Lung microvascular endothelial cell (primary cell): ENCODE data around the gene AGMO. TPM values are rescaled to one million over a fixed set of nuclear protein-coding genes. Genes with fewer than 3 reads are reported as not detected.

ENCODE experiments used
- DNase-seq, 2 donors: peaks; one replicate each; pipeline versions ENCODE4 v3.0.0 to v3.0.0-alpha.2; 2010; ENCODE audit warnings: low read depth in 2 of 2
- total RNA-seq: library from RNA; depleted of rRNA; stranded (reverse); fragments of >200 nt; gene quantifications from 2 replicates; pipeline ENCODE4 v1.2.1, GENCODE V29; 2014

The AGMO gene
- total RNA-seq, 1 donor from 2014 or later = 0.40 TPM

GRCh38 chr7:15236952-15237351 lies 324.9 kb downstream of the AGMO start:
- no peak for DNase-seq

GRCh38 chr7:15234431-15234830 lies 327.4 kb downstream of the AGMO start:
- no peak for DNase-seq

- no peak for DNase-seq
Measured at GRCh38 chr7:15228831-15229230, 333.0 kb downstream of the AGMO start.

- DNase-seq = no peak
Measured at GRCh38 chr7:15225981-15226380, 335.8 kb downstream of the AGMO start.

- DNase-seq = peak in 1 of 2 donors; percentile 43
Measured at GRCh38 chr7:15219758-15220157, 342.1 kb downstream of the AGMO start.

- DNase-seq = no peak
Measured at GRCh38 chr7:15218261-15218660, 343.6 kb downstream of the AGMO start.

- DNase-seq = no peak
Measured at GRCh38 chr7:15215616-15216015, 346.2 kb downstream of the AGMO start.

GRCh38 chr7:15214976-15215375 lies 346.8 kb downstream of the AGMO start:
- no peak for DNase-seq

- DNase-seq = no peak
Measured at GRCh38 chr7:15213093-15213492, 348.7 kb downstream of the AGMO start.

- no peak for DNase-seq
Measured at GRCh38 chr7:15209429-15209828, 352.4 kb downstream of the AGMO start.

- DNase-seq = no peak
Measured at GRCh38 chr7:15204421-15204820, 357.4 kb downstream of the AGMO start.

- peak; percentile 25 to 26 for DNase-seq
Measured at GRCh38 chr7:15199482-15199881, 362.3 kb downstream of the AGMO start.

GRCh38 chr7:15197042-15197977 lies 364.5 kb downstream of the AGMO start:
- no peak for DNase-seq

GRCh38 chr7:15178065-15178464 lies 383.8 kb downstream of the AGMO start:
- DNase-seq = no peak

- no peak for DNase-seq
Measured at GRCh38 chr7:15176089-15176488, 385.7 kb downstream of the AGMO start.

- no peak for DNase-seq
Measured at GRCh38 chr7:15175152-15175551, 386.7 kb downstream of the AGMO start.

- no peak for DNase-seq
Measured at GRCh38 chr7:15174485-15174884, 387.3 kb downstream of the AGMO start.

- DNase-seq = no peak
Measured at GRCh38 chr7:15168489-15168888, 393.3 kb downstream of the AGMO start.

GRCh38 chr7:15167912-15168311 lies 393.9 kb downstream of the AGMO start:
- no peak for DNase-seq

GRCh38 chr7:15166620-15167019 lies 395.2 kb downstream of the AGMO start:
- no peak for DNase-seq

- DNase-seq = no peak
Measured at GRCh38 chr7:15159261-15159660, 402.6 kb downstream of the AGMO start.

- peak; percentile 0 to 27 for DNase-seq
Measured at GRCh38 chr7:15158141-15158810, 403.5 kb downstream of the AGMO start.
